Mesothelial cell of epicardium (in vitro differentiated cells): Measurements from ENCODE around the gene PTPRN2. TPM values are rescaled to one million over a fixed set of nuclear protein-coding genes. Genes with fewer than 3 reads are reported as not detected.
"Not testable (repeated sequence)": the region's sequence is repeated elsewhere in the genome, so short reads cannot be mapped to it uniquely, and the experiment has no call there.

ENCODE experiments used
- DNase-seq, 2 experiments: peaks; one replicate each; pipeline ENCODE4 v3.0.0; 2021; ENCODE audit warnings: low spot score in 2 of 2; ENCODE audit not compliant: unreplicated experiment in 2 of 2
- H3K27ac Mint-ChIP-seq: 2 replicates; pipeline ENCODE4 v1.8.0; 2021; ENCODE audit warnings: mixed read lengths
- H3K27me3 Mint-ChIP-seq: 2 replicates; pipeline ENCODE4 v1.8.0; 2021; ENCODE audit warnings: low read depth, mixed read lengths
- H3K36me3 Mint-ChIP-seq: 2 replicates; pipeline ENCODE4 v1.8.0; 2021; ENCODE audit warnings: mixed read lengths
- H3K4me1 Mint-ChIP-seq: 2 replicates; pipeline ENCODE4 v1.8.0; 2021; ENCODE audit warnings: mixed read lengths
- H3K4me3 Mint-ChIP-seq: 2 replicates; pipeline ENCODE4 v1.8.0; 2021; ENCODE audit warnings: mild to moderate bottlenecking, moderate library complexity, mixed read lengths
- H3K9me3 Mint-ChIP-seq: 2 replicates; pipeline ENCODE4 v1.8.0; 2021; ENCODE audit warnings: mixed read lengths
- microRNA-seq: library from miRNA; unstranded; fragments of <30 nt; microRNA quantifications from one replicate; pipeline ENCODE4 v1.2.0, GENCODE V29; 2021; ENCODE audit warnings: inconsistent platforms, mixed read lengths
- total RNA-seq: library from RNA; stranded (reverse); gene quantifications from 3 replicates; pipeline ENCODE4 v1.2.1, GENCODE V29; 2021
- TF ChIP-seq, protein P1 (sequence below): fragments of 200-600 bp; sonication (generic); IDR thresholded peaks from one replicate; pipeline ENCODE4 v1.5.0; 2021; ENCODE audit warnings: antibody characterized with exemption; ENCODE audit not compliant: unreplicated experiment

The PTPRN2 gene
- total RNA-seq, 1 donor from 2014 or later, result 2.2 TPM

DNA sequence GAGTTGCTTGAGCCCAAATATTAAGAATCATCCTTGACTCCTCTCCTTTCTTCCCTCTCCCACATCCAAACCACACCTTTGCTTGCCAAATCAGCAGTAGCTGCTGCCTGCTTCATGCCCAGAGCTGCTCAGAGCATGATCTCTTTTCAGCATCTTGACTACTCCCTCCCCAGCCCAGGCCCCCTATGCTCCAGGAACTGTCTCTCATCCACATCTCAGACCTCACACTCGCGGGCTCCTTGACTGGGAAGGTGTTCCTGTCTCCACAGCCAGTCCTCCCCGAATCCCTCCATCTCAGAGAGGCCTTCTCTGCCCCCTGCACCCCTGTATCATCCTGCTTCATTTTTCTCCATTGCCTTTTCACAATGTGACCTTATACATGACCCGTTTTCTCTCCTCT lies 1093.8 kb downstream of the PTPRN2 start:
- H3K27me3 Mint-ChIP-seq, result peaks cover 16% of the 10 kb centered on the region
- H3K9me3 Mint-ChIP-seq, result peaks cover 14% of the 10 kb centered on the region
- no peaks in the 10 kb centered on the region for H3K36me3 Mint-ChIP-seq
- H3K27ac Mint-ChIP-seq, result no peak overlapping the region
- no peak overlapping the region for H3K4me3 Mint-ChIP-seq
- TF ChIP-seq, protein P1, sequence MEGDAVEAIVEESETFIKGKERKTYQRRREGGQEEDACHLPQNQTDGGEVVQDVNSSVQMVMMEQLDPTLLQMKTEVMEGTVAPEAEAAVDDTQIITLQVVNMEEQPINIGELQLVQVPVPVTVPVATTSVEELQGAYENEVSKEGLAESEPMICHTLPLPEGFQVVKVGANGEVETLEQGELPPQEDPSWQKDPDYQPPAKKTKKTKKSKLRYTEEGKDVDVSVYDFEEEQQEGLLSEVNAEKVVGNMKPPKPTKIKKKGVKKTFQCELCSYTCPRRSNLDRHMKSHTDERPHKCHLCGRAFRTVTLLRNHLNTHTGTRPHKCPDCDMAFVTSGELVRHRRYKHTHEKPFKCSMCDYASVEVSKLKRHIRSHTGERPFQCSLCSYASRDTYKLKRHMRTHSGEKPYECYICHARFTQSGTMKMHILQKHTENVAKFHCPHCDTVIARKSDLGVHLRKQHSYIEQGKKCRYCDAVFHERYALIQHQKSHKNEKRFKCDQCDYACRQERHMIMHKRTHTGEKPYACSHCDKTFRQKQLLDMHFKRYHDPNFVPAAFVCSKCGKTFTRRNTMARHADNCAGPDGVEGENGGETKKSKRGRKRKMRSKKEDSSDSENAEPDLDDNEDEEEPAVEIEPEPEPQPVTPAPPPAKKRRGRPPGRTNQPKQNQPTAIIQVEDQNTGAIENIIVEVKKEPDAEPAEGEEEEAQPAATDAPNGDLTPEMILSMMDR, result no peak
- DNase-seq, result peak in 1 of 2 experiments; percentile 29
- H3K4me1 Mint-ChIP-seq, result no peaks in the 10 kb centered on the region

DNA sequence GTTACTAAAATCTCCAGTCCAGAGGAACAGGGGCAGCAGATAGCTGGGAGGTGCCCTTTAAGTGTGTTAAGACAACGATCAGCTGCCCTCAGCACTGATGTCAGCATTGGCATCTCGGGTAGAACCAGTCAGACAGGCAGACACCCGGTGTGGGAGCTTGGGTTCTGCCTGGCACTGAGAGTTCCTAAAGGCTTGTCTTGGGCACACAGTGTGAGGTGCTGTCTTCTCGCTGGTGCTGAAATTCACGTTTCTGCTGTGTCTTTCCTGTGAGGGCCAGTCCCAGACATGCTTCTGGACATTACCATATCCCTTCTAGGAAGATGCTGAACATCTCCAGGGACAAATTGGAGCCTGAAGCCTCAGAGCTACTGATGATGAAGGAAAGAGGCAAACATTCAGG lies 1094.6 kb downstream of the PTPRN2 start:
- Mint-ChIP-seq H3K9me3 (peaks cover 14% of the 10 kb centered on the region), H3K36me3 (no peaks in the 10 kb centered on the region), H3K27ac (no peak overlapping the region), H3K4me1 (no peaks in the 10 kb centered on the region), H3K27me3 (peaks cover 16% of the 10 kb centered on the region), H3K4me3 (no peak overlapping the region)
- DNase-seq, result no peak
- TF ChIP-seq, protein P1, result no peak

DNA sequence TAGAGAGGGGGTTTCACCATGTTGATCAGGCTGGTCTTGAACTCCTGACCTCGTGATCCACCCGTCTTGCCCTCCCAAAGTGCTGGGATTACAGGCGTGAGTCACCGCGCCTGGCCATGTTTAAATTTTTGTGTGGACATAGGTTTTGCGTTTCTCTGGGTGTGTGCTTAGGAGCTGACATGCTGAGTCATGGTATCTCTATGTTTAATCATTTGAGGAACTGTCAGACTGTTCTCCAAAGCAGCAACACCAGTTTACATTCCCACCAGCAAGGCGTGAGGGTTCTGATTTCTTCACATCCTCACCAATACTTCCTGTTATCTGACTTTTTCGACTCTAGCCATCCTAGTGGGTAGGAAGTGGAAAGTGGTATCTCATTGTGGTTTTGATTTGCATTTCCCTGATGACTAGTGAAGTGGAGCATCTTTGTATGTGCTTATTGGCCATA lies 1097.1 kb downstream of the PTPRN2 start:
- H3K27ac Mint-ChIP-seq, result no peak overlapping the region
- H3K4me1 Mint-ChIP-seq, result no peaks in the 10 kb centered on the region
- no peak for DNase-seq
- H3K9me3 Mint-ChIP-seq, result peaks cover 14% of the 10 kb centered on the region
- no peak overlapping the region for H3K4me3 Mint-ChIP-seq
- H3K36me3 Mint-ChIP-seq, result no peaks in the 10 kb centered on the region
- peaks cover 18% of the 10 kb centered on the region for H3K27me3 Mint-ChIP-seq
- TF ChIP-seq, protein P1, result no peak

DNA sequence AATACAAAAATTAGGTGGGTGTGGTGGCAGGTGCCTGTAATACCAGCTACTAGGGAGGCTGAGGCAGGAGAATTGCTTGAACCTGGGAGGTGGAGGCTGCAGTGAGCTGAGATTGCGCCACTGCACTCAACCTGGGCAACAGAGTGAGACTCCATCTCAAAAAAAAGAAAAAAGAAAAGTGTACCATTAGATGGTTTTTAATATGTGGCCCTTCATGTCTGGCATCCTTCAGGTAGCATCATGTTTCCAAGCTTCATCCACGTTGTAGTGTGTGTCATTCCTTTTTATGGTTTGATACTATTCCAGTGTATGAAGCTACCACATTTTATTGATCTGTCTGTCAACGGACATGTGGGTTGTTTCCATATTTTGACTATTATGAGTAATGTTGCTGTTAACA lies 1097.8 kb downstream of the PTPRN2 start:
- H3K27ac Mint-ChIP-seq, H3K4me1 Mint-ChIP-seq: not testable (repeated sequence)
- peaks cover 14% of the 10 kb centered on the region for H3K9me3 Mint-ChIP-seq

More for the DNA sequence above, 1097.8 kb downstream of the PTPRN2 start:
- DNase-seq, H3K36me3 Mint-ChIP-seq, H3K4me3 Mint-ChIP-seq: not testable (repeated sequence)
- H3K27me3 Mint-ChIP-seq, result peaks cover 20% of the 10 kb centered on the region

Small RNA genes lying within 50 kb of the gene (microRNA-seq; reads per million reads assigned to microRNA genes)
- gene MIR153-2 (not detected), gene MIR5707 (not detected), gene MIR595 (not detected)

Other genes starting within 250 kb of the PTPRN2 start
- gene NCAPG2, start 117.0 kb upstream of the PTPRN2 start, total RNA-seq, result 21.2 to 26.6 TPM (median 22.5 TPM) in 3 replicates
- 36.5 to 37.1 TPM (median 36.7 TPM) in 3 replicates for gene ESYT2, start 241.7 kb upstream of the PTPRN2 start, total RNA-seq